PC-9 (cell line): ENCODE measurements around the gene DNAJB13. TPM values are rescaled to one million over a fixed set of nuclear protein-coding genes. Genes with fewer than 3 reads are reported as not detected.

Source experiments
- BruUV-seq: library from RNA; stranded (reverse); fragments of 400-500 nt; replicated peaks from 2 replicates; lab custom pipeline; 2021; lab: Mats Ljungman, UMichigan
- CTCF ChIA-PET: fragments of 300-600 bp; sonication (Branson Sonifier 250); formaldehyde crosslinking; loops from one replicate; lab custom pipeline; 2022; ENCODE audit warnings: antibody characterized with exemption; lab: Charles Lee
- POLR2A ChIA-PET: fragments of 300-600 bp; sonication (Branson Sonifier 250); formaldehyde crosslinking; loops from one replicate; lab custom pipeline; 2022; ENCODE audit warnings: antibody characterized with exemption; ENCODE audit not compliant: unreplicated experiment; lab: Charles Lee
- DNase-seq, 2 experiments: peaks; one replicate each; pipeline versions ENCODE4 v3.0.0 to v3.0.0-alpha.2; 2015 to 2022; ENCODE audit warnings: mixed read lengths in 1 of 2
- H2AFZ ChIP-seq: fragments of 200-600 bp; sonication (generic); 2 replicates; pipeline ENCODE4 v1.8.1; 2017; ENCODE audit warnings: antibody characterized with exemption
- H3F3A ChIP-seq: fragments of 200-600 bp; sonication (generic); 2 replicates; pipeline ENCODE4 v1.8.1; 2017; ENCODE audit warnings: antibody characterized with exemption, mild to moderate bottlenecking, low read depth; ENCODE audit not compliant: insufficient read depth
- H3K27ac ChIP-seq: fragments of 200-600 bp; sonication (generic); 2 replicates; pipeline ENCODE4 v1.6.1; 2016; ENCODE audit warnings: mixed run types
- H3K27me3 ChIP-seq: fragments of 200-600 bp; sonication (generic); 2 replicates; pipeline ENCODE4 v1.6.1; 2016; ENCODE audit warnings: low read depth, mixed run types; ENCODE audit not compliant: insufficient read depth
- H3K36me3 ChIP-seq: fragments of 200-600 bp; sonication (generic); 2 replicates; pipeline ENCODE4 v1.6.1; 2016; ENCODE audit warnings: low read depth, mixed run types
- H3K4me1 ChIP-seq: fragments of 200-600 bp; sonication (generic); replicated peaks from 2 replicates; pipeline ENCODE4 v1.6.1; 2016; ENCODE audit warnings: mixed run types; ENCODE audit not compliant: insufficient read depth
- H3K4me2 ChIP-seq: fragments of 200-600 bp; sonication (generic); 2 replicates; pipeline ENCODE4 v1.6.1; 2017; ENCODE audit warnings: mixed run types
- H3K4me3 ChIP-seq: fragments of 200-600 bp; sonication (generic); 2 replicates; pipeline ENCODE4 v1.6.1; 2016; ENCODE audit warnings: mixed run types
- H3K79me2 ChIP-seq: fragments of 200-600 bp; sonication (generic); 2 replicates; pipeline ENCODE4 v1.6.1; 2017; ENCODE audit warnings: low read depth, mixed run types
- H3K9me2 ChIP-seq: fragments of 200-600 bp; sonication (generic); 2 replicates; pipeline ENCODE4 v1.8.1; 2017; ENCODE audit warnings: mild to moderate bottlenecking; ENCODE audit not compliant: insufficient read depth
- H3K9me3 ChIP-seq: fragments of 200-600 bp; sonication (generic); 2 replicates; pipeline ENCODE4 v1.8.1; 2016; ENCODE audit warnings: low read depth; ENCODE audit not compliant: insufficient read depth
- H4K20me1 ChIP-seq: fragments of 200-600 bp; sonication (generic); 2 replicates; pipeline ENCODE4 v1.8.1; 2017; ENCODE audit not compliant: insufficient read depth
- CTCF ChIP-seq: fragments of 200-600 bp; sonication (generic); conservative IDR thresholded peaks from 2 replicates; pipeline ENCODE4 v1.6.1; 2017; ENCODE audit warnings: mixed run types, antibody characterized with exemption, mild to moderate bottlenecking, moderate library complexity
- EZH2 ChIP-seq: fragments of 200-600 bp; sonication (generic); IDR thresholded peaks from 2 replicates; pipeline ENCODE4 v1.8.0; 2017; ENCODE audit warnings: antibody characterized with exemption, low read depth
- intact Hi-C: fragments of 100-400 bp; cut with micrococcal nuclease; formaldehyde crosslinking; loops from one replicate; pipeline ENCODE4 v1.10.0; 2022; ENCODE audit not compliant: unreplicated experiment
- total RNA-seq: library from RNA; stranded (reverse); gene quantifications from 2 replicates; pipeline ENCODE4 v1.2.3, GENCODE V29; 2021

DNAJB13 gene
- total RNA-seq, 1 experiment from 2014 or later, result 0.79 TPM

- Histone ChIP-seq H3K9me3 (no peaks in the 10 kb centered on the region), H3K27me3 (no peaks in the 10 kb centered on the region)
- CTCF ChIA-PET, result no interaction called here
Measured at GRCh38 chr11:74000307-74001133, 49.7 kb downstream of the DNAJB13 start.

GRCh38 chr11:74001822-74002286, 51.0 kb downstream of the DNAJB13 start:
- TF ChIP-seq EZH2 (no peak), CTCF (no peak)
- Histone ChIP-seq H3K79me2 (no peaks in the 10 kb centered on the region), H3K36me3 (no peaks in the 10 kb centered on the region), H2AFZ (no peak overlapping the region), H3K4me2 (no peak overlapping the region), H3K4me1 (no peaks in the 10 kb centered on the region), H3K27ac (no peak overlapping the region), H3K9me3 (no peaks in the 10 kb centered on the region), H4K20me1 (no peaks in the 10 kb centered on the region), H3K9me2 (no peaks in the 10 kb centered on the region), H3K4me3 (no peak overlapping the region), H3F3A (no peaks in the 10 kb centered on the region), H3K27me3 (no peaks in the 10 kb centered on the region)
- BruUV-seq, result no TSS peak
- DNase-seq, result no peak
- intact Hi-C loops, result no loop called here
- CTCF ChIA-PET, result no interaction called here
- POLR2A ChIA-PET, result no interaction called here

More at GRCh38 chr11:74000307-74001133, 49.7 kb downstream of the DNAJB13 start:
- POLR2A ChIA-PET, result no interaction called here
- BruUV-seq, result no TSS peak
- Histone ChIP-seq H3K36me3 (no peaks in the 10 kb centered on the region), H3K79me2 (no peaks in the 10 kb centered on the region), H3F3A (no peaks in the 10 kb centered on the region), H3K4me2 (no peak overlapping the region), H3K4me1 (no peaks in the 10 kb centered on the region), H4K20me1 (no peaks in the 10 kb centered on the region), H2AFZ (no peak overlapping the region), H3K4me3 (no peak overlapping the region), H3K27ac (no peak overlapping the region), H3K9me2 (no peaks in the 10 kb centered on the region)
- peak in 1 of 2 experiments; percentile 31 for DNase-seq
- intact Hi-C loops, result no loop called here
- no peak for TF ChIP-seq EZH2
- TF ChIP-seq CTCF, result no peak

- H3K9me3 ChIP-seq, result no peaks in the 10 kb centered on the region
- H3K9me2 ChIP-seq, result no peaks in the 10 kb centered on the region
- TF ChIP-seq EZH2, result no peak
- no peak for TF ChIP-seq CTCF
- no peak overlapping the region for H3K4me3 ChIP-seq
- no peak overlapping the region for H3K4me2 ChIP-seq
- H3F3A ChIP-seq, result no peaks in the 10 kb centered on the region
- no peaks in the 10 kb centered on the region for H3K79me2 ChIP-seq
- H3K4me1 ChIP-seq, result no peaks in the 10 kb centered on the region
- no peak overlapping the region for H3K27ac ChIP-seq
- intact Hi-C loops, result no loop called here
- H3K36me3 ChIP-seq, result no peaks in the 10 kb centered on the region
- CTCF ChIA-PET, result no interaction called here
- no peaks in the 10 kb centered on the region for H4K20me1 ChIP-seq
- no TSS peak for BruUV-seq
- no peak for DNase-seq
- H2AFZ ChIP-seq, result no peak overlapping the region
- no peaks in the 10 kb centered on the region for H3K27me3 ChIP-seq
- POLR2A ChIA-PET, result no interaction called here
Measured at GRCh38 chr11:74002832-74003231, 52.0 kb downstream of the DNAJB13 start.
